Endothelial cell of umbilical vein (primary cell): ENCODE measurements around the gene CREBZF. TPM values are rescaled to one million over a fixed set of nuclear protein-coding genes. Genes with fewer than 3 reads are reported as not detected.
"Not testable (repeated sequence)": the region's sequence is repeated elsewhere in the genome, so short reads cannot be mapped to it uniquely, and the experiment has no call there.

Source experiments
- BruUV-seq: library from RNA; stranded (reverse); fragments of 400-500 nt; replicated peaks from 2 replicates; lab custom pipeline; 2021; lab: Mats Ljungman, UMichigan
- CTCF ChIA-PET: fragments of 300-600, 350-600 bp; sonication (Branson Sonifier 250); formaldehyde crosslinking; loops from one replicate; lab custom pipeline; 2021; ENCODE audit warnings: antibody characterized with exemption, inconsistent platforms; lab: Charles Lee
- POLR2A ChIA-PET: fragments of 300-600, 350-600 bp; sonication (Branson Sonifier 250); formaldehyde crosslinking; loops from one replicate; lab custom pipeline; 2021; ENCODE audit warnings: antibody characterized with exemption, inconsistent platforms; lab: Charles Lee
- DNase-seq: peaks from one replicate; pipeline ENCODE4 v3.0.0-alpha.2; 2011; ENCODE audit warnings: low read depth, low spot score
- FAIRE-seq: peaks from 2 replicates; lab custom pipeline; 2011; peaks lifted over from hg19 to GRCh38; lab: Jason Lieb, UNC
- H2AFZ ChIP-seq: 2 replicates; pipeline ENCODE4 v1.6.0; 2012; ENCODE audit warnings: low read depth, low read length, control low read depth, inconsistent platforms
- H3K27ac ChIP-seq: 2 replicates; pipeline ENCODE4 v1.5.1; 2011; ENCODE audit warnings: low read depth, mild to moderate bottlenecking, control low read depth, low read length, moderate library complexity; ENCODE audit not compliant: insufficient read depth
- H3K27me3 ChIP-seq, 2 experiments: 2 replicates each; pipeline versions ENCODE4 v1.6.0 to v1.6.1; 2011; ENCODE audit warnings: low read length in 2 of 2, mixed read lengths in 1 of 2; ENCODE audit not compliant: control insufficient read depth in 2 of 2, insufficient read depth in 2 of 2
- H3K36me3 ChIP-seq, 2 experiments: 2 replicates in 1 of 2; 3 replicates in 1 of 2; pipeline ENCODE4 v1.5.1; 2011; ENCODE audit warnings: low read length in 2 of 2, mild to moderate bottlenecking in 1 of 2, moderate library complexity in 1 of 2; ENCODE audit not compliant: control insufficient read depth in 2 of 2, insufficient read depth in 2 of 2; ENCODE audit errors: extremely low read depth in 1 of 2
- H3K4me1 ChIP-seq: 3 replicates; pipeline ENCODE4 v1.5.1; 2011; ENCODE audit warnings: mild to moderate bottlenecking, low read length; ENCODE audit not compliant: control insufficient read depth, insufficient read depth; ENCODE audit errors: extremely low read depth
- H3K4me2 ChIP-seq: 2 replicates; pipeline ENCODE4 v1.6.1; 2011; ENCODE audit warnings: low read length, control low read depth, mixed read lengths; ENCODE audit not compliant: insufficient read depth
- H3K4me3 ChIP-seq, 3 experiments: fragments of 200-600 bp in 1 of 3; sonication (generic), shearing (Covaris generic) in 1 of 3; replicated peaks in 1 of 3; 2 replicates each; pipeline ENCODE4 v1.5.1; 2011 to 2016; ENCODE audit warnings: control low read depth in 3 of 3, low read length in 3 of 3, mild to moderate bottlenecking in 2 of 3, inconsistent platforms in 1 of 3, low read depth in 1 of 3, moderate library complexity in 1 of 3; ENCODE audit not compliant: insufficient read depth in 1 of 3
- H3K79me2 ChIP-seq: 2 replicates; pipeline ENCODE4 v1.6.0; 2012; ENCODE audit warnings: low read length, inconsistent platforms; ENCODE audit not compliant: control insufficient read depth, insufficient read depth
- H3K9ac ChIP-seq: replicated peaks from 2 replicates; pipeline ENCODE3; 2011; ENCODE audit warnings: low read length, control low read depth; ENCODE audit not compliant: insufficient read depth; ENCODE audit errors: extremely low read depth
- H3K9me1 ChIP-seq: replicated peaks from 3 replicates; pipeline ENCODE4 v1.6.0; 2011; ENCODE audit warnings: mild to moderate bottlenecking, low read length; ENCODE audit not compliant: control insufficient read depth, insufficient read depth; ENCODE audit errors: extremely low read depth
- H3K9me3 ChIP-seq: replicated peaks from 2 replicates; pipeline ENCODE4 v1.5.1; 2012; ENCODE audit warnings: low read length, inconsistent platforms; ENCODE audit not compliant: control insufficient read depth, insufficient read depth
- H4K20me1 ChIP-seq: replicated peaks from 2 replicates; pipeline ENCODE3; 2011; ENCODE audit warnings: mild to moderate bottlenecking, low read length; ENCODE audit not compliant: control insufficient read depth, insufficient read depth; ENCODE audit errors: extremely low read depth
- EZH2 ChIP-seq: IDR thresholded peaks from 2 replicates; pipeline ENCODE4 v1.6.1; 2012; ENCODE audit warnings: borderline replicate concordance, low read depth, mild to moderate bottlenecking, moderate library complexity, low read length, inconsistent platforms; ENCODE audit not compliant: severe bottlenecking
- FOS ChIP-seq: IDR thresholded peaks from 2 replicates; pipeline ENCODE4 v1.6.1; 2011; ENCODE audit warnings: mild to moderate bottlenecking, low read length, moderate library complexity, borderline replicate concordance; ENCODE audit not compliant: insufficient read depth
- GATA2 ChIP-seq: IDR thresholded peaks from 2 replicates; pipeline ENCODE4 v1.7.0; 2011; ENCODE audit warnings: low read depth, mild to moderate bottlenecking, moderate library complexity, mixed read lengths, low read length; ENCODE audit not compliant: insufficient read length, insufficient read depth
- JUN ChIP-seq: IDR thresholded peaks from 2 replicates; pipeline ENCODE4 v1.6.1; 2011; ENCODE audit warnings: borderline replicate concordance, low read depth; ENCODE audit not compliant: insufficient read length, insufficient read depth
- MYC ChIP-seq: IDR thresholded peaks from one replicate; pipeline ENCODE4 v1.6.1; 2011; ENCODE audit warnings: mild to moderate bottlenecking, low read depth, low read length
- POLR2A ChIP-seq: IDR thresholded peaks from 2 replicates; pipeline ENCODE4 v1.6.1; 2012; ENCODE audit warnings: low read depth, mild to moderate bottlenecking, control low read depth, low read length
- POLR2AphosphoS5 ChIP-seq: IDR thresholded peaks from 2 replicates; pipeline ENCODE4 v1.6.1; 2012; ENCODE audit warnings: low read depth, mild to moderate bottlenecking, control low read depth, low read length, moderate library complexity; ENCODE audit not compliant: insufficient read depth
- dilution Hi-C: fragments of 300-500 bp; cut with MboI; formaldehyde crosslinking; loops from one replicate; pipeline ENCODE4 v1.15.0; 2019; ENCODE audit warnings: low sequenced_read_pairs; ENCODE audit not compliant: extremely low pct_ligation_motif_present
- intact Hi-C: fragments of 100-400 bp; cut with micrococcal nuclease; formaldehyde crosslinking; loops from one replicate; pipeline ENCODE4 v1.10.0; 2022
- polyA plus RNA-seq, 4 experiments: library from polyadenylated mRNA; depleted of rRNA in 3 of 4; stranded (reverse) in 3 of 4; unstranded in 1 of 4; fragments of >200 nt; gene quantifications; 2 replicates each; pipeline versions ENCODE4 v1.2.1 to v1.2.3, GENCODE V29; 2011 to 2012; ENCODE audit warnings: missing spikeins in 1 of 4
- total RNA-seq: library from RNA; stranded (reverse); gene quantifications from 2 replicates; pipeline ENCODE4 v1.2.3, GENCODE V29; 2021
- TF ChIP-seq, protein P1 (sequence below), 2 donors: IDR thresholded peaks; 1 replicate in 1 of 2; 2 replicates in 1 of 2; pipeline ENCODE4 v1.5.1; 2011; ENCODE audit warnings: low read length in 2 of 2, mild to moderate bottlenecking in 2 of 2, moderate library complexity in 2 of 2, control low read depth in 1 of 2, inconsistent platforms in 1 of 2, low read depth in 1 of 2; ENCODE audit not compliant: insufficient read depth in 1 of 2; ENCODE audit errors: extremely low read depth in 1 of 2
- TF ChIP-seq, protein P2 (sequence below): IDR thresholded peaks from 2 replicates; pipeline ENCODE4 v1.6.1; 2011; ENCODE audit not compliant: insufficient read depth, insufficient read length

Gene CREBZF
- total and polyA plus RNA-seq, 2 donors (not counting 3 experiments of a cell fraction or from before 2014, with no cell fraction given): 15.5 to 35.5 TPM

DNA sequence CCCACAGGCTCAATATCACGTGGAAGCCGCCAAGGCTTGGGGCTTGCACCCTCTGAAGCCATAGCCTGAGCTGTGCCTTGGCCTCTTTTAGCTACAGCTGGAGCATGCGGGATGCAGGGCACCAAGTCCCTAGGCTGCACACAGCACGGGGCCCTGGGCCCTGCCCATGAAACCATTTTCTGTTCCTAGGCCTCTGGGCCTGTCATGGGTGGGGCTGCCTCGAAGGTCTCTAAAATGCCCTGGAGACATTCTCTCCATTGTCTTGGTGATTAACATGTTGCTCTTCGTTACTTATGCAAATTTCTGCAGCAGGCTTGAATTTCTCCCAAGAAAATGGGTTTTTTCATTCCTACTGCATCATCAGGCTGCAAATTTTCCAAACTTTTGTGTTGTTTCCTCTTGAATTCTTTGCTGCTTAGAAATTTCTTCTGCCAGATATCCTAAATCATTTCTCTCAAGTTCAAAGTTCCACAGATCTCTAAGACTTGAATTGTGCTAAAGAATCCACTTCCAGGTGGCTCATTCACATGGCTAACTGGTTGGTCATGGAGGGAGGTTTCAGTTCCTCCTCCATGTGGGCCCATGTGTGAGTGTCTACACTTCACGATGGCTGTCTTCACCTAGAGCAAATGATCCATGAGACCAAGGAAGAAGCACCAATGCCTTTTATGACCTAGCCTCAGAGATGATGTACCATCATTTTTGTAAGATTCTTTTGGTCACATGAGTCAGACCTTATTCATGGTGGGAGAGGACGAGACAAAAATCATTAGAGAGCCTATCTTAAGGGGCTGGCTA, 7.4 kb upstream of the CREBZF start:
- CTCF ChIA-PET: no interaction called here

DNA sequence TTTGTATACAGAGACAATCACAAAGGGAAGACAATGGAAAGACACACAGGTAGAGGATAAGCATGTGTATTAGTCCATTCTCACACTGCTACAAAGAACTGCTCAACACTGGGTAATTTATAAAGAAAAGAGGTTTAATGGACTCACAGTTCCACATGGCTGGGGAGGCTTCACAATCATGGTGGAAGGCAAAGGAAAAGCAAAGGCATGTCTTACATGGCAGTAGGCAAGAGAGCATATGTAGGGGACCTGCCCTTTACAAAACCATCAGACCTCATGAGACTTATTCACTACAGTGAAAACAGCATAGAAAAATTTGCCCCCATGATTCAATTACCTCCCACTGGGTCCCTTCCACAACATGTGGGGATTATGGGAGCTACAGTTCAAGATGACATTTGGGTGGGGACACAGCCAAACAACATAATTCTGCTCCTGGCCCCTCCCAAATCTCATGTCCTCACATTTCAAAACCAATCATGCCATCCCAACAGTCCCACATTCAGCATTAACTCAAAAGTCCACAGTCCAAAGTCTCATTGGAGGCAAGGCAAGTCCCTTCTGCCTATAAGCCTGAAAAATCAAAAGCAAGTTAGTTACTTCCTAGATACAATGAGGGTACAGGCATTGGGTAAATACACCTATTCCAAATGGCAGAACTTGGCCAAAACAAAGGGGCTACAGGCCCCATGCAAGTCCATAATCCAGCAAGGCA, 6.2 kb upstream of the CREBZF start:
- DNase-seq, H3K79me2 ChIP-seq, H3K4me3 ChIP-seq, H3K4me1 ChIP-seq, CTCF ChIA-PET, H3K9me3 ChIP-seq, intact Hi-C loops, H3K27ac ChIP-seq, H3K9me1 ChIP-seq, H3K9ac ChIP-seq, POLR2A ChIA-PET, H3K36me3 ChIP-seq, BruUV-seq, H2AFZ ChIP-seq, H4K20me1 ChIP-seq, dilution Hi-C loops, FAIRE-seq, H3K4me2 ChIP-seq: not testable (repeated sequence)
- peaks cover 21 to 28% of the 10 kb centered on the region in 2 experiments for H3K27me3 ChIP-seq

More for the DNA sequence above, 7.4 kb upstream of the CREBZF start:
- H3K9me3 ChIP-seq: no peaks in the 10 kb centered on the region
- no peak for TF ChIP-seq EZH2
- TF ChIP-seq POLR2A: no peak
- TF ChIP-seq, protein P1, sequence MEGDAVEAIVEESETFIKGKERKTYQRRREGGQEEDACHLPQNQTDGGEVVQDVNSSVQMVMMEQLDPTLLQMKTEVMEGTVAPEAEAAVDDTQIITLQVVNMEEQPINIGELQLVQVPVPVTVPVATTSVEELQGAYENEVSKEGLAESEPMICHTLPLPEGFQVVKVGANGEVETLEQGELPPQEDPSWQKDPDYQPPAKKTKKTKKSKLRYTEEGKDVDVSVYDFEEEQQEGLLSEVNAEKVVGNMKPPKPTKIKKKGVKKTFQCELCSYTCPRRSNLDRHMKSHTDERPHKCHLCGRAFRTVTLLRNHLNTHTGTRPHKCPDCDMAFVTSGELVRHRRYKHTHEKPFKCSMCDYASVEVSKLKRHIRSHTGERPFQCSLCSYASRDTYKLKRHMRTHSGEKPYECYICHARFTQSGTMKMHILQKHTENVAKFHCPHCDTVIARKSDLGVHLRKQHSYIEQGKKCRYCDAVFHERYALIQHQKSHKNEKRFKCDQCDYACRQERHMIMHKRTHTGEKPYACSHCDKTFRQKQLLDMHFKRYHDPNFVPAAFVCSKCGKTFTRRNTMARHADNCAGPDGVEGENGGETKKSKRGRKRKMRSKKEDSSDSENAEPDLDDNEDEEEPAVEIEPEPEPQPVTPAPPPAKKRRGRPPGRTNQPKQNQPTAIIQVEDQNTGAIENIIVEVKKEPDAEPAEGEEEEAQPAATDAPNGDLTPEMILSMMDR (IDR thresholded peaks at IDR 0.05; ENCODE audit: extremely low read depth in 1 of 2, insufficient read depth in 1 of 2, low read depth in 1 of 2, low read length in 2 of 2): no peak
- no peak for TF ChIP-seq MYC
- no peak for TF ChIP-seq POLR2AphosphoS5
- TF ChIP-seq JUN: no peak
- TF ChIP-seq FOS: no peak
- no peak for TF ChIP-seq GATA2
- TF ChIP-seq, protein P2, sequence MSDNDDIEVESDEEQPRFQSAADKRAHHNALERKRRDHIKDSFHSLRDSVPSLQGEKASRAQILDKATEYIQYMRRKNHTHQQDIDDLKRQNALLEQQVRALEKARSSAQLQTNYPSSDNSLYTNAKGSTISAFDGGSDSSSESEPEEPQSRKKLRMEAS: no peak
- peaks cover 21 to 33% of the 10 kb centered on the region in 2 experiments for H3K27me3 ChIP-seq
- POLR2A ChIA-PET: no interaction called here
- dilution Hi-C loops: no loop called here
- DNase-seq (no peak), FAIRE-seq (no peak)
- H3K79me2 ChIP-seq: no peaks in the 10 kb centered on the region
- H3K27ac ChIP-seq: no peak overlapping the region
- intact Hi-C loops: no loop called here
- H3K4me1 ChIP-seq: no peaks in the 10 kb centered on the region
- BruUV-seq: no TSS peak
- no peak overlapping the region for H3K4me3 ChIP-seq
- H3K4me2 ChIP-seq: no peak overlapping the region
- H3K36me3 ChIP-seq: no peaks in the 10 kb centered on the region
- H2AFZ ChIP-seq: no peak overlapping the region
- H4K20me1 ChIP-seq: no peaks in the 10 kb centered on the region
- no peak overlapping the region for H3K9ac ChIP-seq
- no peaks in the 10 kb centered on the region for H3K9me1 ChIP-seq
